ENCODE results near the gene RRN3. TPM values are rescaled to one million over a fixed set of nuclear protein-coding genes. Genes with fewer than 3 reads are reported as not detected.
"Not testable (repeated sequence)": the region's sequence is repeated elsewhere in the genome, so short reads cannot be mapped to it uniquely, and the experiment has no call there.

RRN3 gene, protein sequence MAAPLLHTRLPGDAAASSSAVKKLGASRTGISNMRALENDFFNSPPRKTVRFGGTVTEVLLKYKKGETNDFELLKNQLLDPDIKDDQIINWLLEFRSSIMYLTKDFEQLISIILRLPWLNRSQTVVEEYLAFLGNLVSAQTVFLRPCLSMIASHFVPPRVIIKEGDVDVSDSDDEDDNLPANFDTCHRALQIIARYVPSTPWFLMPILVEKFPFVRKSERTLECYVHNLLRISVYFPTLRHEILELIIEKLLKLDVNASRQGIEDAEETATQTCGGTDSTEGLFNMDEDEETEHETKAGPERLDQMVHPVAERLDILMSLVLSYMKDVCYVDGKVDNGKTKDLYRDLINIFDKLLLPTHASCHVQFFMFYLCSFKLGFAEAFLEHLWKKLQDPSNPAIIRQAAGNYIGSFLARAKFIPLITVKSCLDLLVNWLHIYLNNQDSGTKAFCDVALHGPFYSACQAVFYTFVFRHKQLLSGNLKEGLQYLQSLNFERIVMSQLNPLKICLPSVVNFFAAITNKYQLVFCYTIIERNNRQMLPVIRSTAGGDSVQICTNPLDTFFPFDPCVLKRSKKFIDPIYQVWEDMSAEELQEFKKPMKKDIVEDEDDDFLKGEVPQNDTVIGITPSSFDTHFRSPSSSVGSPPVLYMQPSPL
- 34.1 TPM in 2 replicates for total RNA-seq

DNA sequence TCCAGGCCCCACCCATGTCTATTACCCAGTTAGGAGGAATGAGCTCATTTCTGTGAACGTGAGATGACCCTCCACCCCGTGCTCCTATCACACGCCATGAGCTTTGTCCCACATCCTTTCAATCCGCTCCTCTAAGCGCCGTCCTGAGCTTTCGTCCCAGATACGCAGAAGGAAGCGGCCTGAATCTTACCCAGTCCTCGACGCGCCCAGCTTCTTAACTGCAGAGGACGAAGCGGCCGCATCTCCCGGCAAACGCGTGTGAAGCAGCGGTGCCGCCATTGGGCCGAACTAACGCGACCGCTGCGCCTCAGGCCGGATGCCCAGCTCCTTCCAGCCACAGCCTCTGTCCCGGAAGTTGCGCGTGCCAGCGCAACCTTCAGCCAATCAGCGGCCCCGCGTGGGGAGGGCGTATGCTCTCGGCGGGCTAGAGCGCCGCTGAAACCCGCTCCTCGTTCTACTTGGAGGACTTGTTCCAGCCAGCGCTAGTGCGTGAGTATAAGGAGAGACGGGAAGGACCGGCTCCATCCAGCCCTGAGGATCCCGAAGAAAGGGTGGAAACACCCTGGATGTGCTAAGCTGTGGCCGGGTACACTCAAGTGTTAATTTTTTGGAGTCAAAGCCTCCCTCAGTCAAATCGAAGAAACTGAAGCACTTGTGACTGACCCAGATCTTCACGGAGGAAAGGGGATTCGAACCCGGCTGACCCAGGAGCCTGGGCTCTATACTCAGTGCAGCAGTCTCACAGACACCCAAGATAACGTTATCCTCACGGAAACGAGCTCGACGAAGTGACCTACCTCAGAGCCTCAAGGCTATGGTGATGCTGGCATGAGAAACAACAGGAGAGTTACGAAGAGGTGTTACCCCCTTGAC lies at the start of gene RRN3:
TSS of gene RRN3 (minus strand) at position 318 of the 873 bp plus-strand sequence. CDS start at position 279, 39 bp downstream.
- intact Hi-C loops (cut with micrococcal nuclease): loop anchor here (1.0 to 10.0 kb wide), 3 partner anchors 38 to 551 kb away; partner anchors contain the start of genes BFAR, MARF1, NTAN1 and PARN

DNA sequence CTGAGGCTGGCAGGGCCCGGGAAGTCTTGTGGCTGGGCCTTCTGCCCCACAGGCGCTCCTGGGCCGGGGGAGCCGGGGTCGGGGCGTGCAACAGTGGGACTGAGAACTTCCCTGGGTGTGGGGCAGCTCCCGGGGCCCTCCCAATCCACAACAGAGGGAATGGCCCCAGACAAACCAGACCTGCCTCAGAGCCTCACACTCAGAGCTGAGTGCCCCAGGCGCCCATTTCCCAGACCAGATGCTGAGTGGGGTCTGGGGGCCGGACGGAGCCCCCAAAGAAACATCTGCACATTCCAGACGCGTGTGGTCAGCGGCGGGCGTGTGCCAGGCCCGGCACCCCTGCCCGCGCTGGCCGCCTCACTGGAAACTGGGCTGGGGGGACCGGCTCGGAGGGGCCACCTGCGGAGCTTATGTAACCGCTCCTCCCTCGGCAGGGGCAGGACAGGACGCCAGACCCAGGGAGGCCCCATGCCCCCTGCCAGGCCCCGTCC lies 49.6 kb upstream of the RRN3 start:
- intact Hi-C loops (cut with micrococcal nuclease): not testable (repeated sequence)

DNA sequence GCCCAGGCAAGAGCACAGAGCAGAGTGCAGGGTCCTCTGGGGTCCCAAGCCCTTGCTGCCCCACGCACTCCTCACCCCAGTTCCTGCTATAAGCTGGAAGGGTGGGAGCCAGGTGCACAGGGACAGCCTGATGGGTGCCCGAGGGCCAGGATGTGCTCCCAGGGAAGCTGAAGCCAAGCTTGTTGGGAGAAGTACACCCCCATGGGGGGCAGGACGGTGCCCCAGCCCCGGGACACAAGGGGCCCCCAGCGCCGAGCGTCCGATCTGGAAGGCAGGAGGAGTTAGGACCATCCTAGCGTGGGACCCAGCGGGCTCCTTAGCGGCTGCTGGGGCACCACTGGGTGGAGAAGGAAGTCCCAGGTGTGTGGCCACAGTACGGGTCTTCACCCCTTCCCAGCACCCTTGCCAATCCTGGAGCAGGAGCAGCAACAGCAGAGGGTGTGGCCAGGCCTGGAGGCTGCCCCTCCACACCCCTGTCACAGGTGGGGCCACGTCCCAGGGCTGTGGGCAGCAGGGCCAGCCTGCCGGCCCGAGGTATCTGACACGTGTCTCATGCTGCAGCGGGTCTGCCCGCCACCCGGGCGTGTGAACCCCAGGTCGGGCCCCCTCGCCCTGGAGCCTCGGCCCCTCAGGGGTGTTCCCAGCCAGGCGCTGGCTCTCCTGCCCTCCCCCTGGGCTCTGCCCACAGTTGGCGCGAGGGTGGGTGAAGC lies 49.0 kb upstream of the RRN3 start:
- intact Hi-C loops (cut with micrococcal nuclease): not testable (repeated sequence)

DNA sequence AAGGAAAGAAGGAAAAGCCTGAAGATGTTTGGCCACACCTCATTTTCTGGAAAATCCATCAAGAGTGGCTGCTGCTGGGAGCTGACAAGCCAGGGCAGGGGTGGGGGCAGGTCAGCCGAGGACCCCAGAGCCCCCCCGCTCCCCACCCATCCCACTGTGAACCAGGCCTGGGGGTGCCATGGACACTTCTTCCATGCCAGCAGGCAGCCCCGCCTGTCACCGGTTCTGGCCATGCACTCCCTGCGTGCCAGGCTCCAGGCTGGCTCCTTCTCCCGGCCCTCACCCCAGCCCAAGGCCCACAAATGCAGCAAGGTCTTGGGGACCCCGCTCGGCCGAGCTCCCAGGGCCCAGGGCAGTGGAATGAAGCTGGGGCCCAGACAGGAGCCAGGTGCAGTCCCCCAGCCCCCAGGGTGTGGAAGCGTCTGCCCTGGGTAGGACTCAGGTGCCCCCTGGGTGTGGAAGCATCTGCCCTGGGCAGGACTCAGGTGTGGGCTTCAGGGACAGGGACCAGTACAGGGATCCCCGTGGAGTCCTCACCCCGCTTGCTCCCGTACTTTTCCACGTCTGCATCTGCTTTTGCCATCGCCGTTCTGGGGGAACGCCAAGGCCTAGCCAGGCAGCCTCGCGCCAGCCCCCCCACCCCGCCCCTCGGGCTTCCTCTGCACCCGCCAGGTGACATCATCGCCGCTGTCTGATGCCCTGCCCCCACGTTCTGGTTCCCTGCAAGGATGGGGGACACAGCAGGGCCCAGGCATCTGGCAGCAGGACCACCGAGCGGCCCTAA lies 48.2 kb upstream of the RRN3 start:
- intact Hi-C loops (cut with micrococcal nuclease): not testable (repeated sequence)

DNA sequence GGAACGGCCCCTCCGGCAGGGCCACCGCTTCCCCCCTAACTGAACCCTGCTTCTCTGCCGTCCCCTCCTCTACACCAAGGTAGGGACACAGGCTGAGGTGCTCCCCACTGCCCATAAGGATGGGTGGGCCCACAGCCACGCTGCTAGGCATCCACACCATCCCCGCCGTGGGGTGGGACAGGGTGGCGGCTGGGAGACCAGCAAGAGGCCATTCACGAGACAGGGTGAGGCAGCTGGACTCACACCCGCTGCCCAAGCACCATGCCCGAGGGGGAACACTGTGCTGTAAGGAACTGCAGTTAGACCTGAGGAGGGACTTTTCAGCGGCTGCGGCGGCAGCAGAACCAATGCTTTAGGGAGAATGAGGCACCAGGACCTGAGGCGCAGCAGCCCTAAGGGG lies 47.5 kb upstream of the RRN3 start:
- intact Hi-C loops (cut with micrococcal nuclease): no loop called here

DNA sequence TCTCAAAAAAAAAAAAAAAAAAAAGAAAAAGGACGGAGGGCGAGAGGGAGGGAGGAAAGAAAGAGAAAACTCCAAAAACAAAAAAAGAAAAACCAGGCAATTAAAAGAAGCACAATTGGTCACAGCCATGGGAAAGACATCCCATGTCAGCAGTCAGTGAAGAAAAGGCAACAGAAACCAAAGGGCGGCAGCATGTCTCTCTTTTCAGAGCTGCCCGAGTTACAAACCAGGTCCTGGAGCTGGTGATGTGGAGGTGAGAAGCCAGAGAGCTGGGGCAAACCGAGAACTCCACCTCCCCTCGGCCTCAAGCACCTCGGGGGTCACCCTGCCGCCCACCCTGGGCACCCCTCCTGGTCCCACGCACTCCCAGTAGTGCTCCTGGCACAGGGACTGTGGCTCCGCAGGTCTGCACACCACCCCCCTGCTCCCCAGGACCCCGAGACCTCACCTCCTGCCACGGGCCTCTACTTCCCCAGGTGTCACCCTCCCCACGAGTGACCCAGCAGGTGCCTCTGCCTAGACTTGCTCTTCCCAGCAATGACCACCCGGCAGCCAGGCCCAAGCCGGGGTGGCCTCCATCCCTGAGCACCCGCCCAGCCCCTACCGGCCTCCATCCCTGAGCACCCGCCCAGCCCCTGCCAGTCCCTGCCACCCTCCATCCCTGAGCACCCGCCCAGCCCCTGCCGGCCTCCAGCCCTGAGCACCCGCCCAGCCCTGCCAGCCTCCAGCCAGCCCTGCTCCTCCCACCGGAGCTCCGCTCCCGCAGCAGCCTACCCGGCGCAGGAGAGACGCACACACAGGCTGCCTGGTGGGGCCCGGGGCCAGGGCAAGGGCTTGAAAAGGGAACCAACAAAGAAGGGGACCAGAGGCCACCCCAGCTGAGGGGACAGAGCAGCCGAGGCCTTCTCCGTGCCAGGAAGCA lies 46.6 kb upstream of the RRN3 start:
- intact Hi-C loops (cut with micrococcal nuclease): not testable (repeated sequence)

DNA sequence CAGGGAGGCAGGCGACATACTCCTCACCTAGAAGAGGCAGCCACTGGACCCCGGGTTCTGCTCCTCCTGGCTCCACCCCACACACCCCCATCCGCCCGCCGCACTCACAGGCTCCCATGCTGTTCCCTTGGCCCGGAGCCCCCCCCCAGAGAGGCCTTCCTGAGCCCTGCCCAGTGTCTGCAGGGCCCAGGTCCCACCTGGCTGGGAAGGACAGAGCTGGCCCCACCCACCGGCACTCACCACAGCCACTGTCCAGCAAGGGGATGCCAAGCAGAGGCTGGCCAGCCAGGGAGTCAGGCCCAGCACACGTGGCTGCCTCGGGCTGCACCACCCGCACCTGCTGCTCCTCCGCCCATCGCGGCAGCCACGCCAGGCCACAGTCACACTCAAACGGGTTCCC lies 43.4 kb upstream of the RRN3 start:
- intact Hi-C loops (cut with micrococcal nuclease): not testable (repeated sequence)

DNA sequence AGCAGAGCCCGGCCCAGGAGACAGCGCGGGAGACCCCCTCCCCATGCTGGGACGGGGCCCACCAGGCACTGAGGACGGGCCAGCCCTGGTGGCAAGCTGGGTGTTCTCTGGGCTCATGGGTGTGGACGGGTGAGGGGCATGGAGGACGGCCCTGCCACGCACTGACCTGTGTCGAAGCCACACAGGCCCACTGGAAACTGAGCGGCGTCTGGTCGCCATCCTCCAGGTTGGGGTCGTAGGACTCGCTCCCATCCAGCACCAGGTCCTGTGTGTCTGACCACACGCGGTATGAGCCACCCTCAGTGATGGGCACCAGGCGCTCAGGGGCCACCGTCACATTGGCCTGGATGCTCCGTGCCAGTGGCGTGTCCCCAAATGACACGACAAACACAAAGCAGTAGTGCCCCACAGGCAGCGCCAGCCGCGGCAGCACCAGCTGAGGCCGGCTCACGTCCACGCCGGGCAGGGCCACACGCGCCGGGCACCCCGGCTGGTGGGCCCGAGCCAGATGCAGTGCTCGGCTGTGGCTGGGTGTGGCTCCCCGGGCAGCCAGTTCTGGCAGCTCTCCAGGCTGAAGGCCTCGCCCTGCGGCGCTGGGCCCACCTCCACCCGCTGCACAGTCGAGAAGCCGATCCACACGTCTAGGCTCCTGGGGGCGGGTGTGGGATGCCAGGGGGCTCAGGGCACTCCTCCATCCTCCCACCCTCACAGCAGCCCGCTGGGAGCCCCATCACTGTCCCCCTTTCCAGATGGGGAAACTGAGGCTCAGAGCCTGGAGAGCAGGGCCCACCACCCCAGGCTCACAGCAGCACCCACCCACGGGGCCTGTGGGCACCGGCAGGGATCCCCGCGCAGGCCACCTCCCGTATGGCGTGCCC lies 41.6 kb upstream of the RRN3 start:
- intact Hi-C loops (cut with micrococcal nuclease): not testable (repeated sequence)

DNA sequence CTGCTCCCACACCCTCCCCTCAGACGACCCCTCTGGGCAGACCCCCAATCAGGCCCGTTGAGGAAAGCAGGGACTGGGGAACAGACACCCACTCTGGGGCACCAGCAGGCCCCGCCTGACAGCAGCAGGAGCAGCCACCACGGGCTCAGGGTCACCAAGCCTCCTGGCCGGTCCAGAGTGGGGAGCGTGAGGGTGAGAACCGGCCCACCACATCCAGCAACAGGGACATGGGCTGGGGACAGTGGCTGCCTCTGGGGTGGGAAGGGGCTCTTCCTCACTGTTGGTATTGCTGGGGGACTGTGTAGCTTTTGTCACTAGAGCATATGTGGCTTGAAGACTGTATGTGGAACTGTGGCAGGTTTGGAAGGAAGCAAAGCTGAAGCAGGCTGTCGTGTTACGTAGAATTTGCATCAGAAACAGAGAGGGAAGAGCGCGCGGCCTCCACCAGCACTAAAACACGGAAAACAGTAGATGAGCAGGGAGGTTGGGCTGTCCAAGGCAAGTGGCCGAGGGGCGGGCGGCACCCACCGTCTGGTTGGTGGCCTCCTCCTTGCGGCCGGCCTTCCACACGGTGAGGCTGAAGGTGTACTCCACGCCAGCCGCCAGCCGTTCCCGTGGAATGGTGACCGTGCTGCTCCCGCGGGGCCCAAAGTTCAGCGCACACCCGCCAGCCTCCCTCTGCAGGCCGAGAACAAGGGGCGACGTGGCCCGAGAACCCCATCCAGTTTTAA lies 40.8 kb upstream of the RRN3 start:
- intact Hi-C loops (cut with micrococcal nuclease): not testable (repeated sequence)

DNA sequence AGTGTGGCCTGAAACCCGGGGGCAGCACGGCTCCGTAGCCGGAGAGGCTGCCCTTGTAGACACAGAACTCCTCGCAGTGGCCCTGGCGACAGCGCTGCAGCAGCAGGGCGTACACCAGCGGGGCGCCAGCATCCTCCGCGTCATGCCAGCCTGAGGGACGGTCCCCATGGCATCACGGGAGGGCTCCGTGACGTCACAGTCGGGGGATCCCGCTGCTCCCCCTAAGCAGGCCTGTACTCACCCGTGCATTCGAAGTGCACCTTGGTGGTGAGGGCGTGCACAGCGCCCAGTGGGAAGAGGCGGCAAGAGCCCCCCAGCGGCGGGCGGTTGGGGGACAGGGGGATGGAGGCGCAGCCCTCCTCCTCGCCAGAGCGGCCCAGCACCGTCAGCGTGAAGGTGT lies 39.5 kb upstream of the RRN3 start:
- intact Hi-C loops (cut with micrococcal nuclease): not testable (repeated sequence)

DNA sequence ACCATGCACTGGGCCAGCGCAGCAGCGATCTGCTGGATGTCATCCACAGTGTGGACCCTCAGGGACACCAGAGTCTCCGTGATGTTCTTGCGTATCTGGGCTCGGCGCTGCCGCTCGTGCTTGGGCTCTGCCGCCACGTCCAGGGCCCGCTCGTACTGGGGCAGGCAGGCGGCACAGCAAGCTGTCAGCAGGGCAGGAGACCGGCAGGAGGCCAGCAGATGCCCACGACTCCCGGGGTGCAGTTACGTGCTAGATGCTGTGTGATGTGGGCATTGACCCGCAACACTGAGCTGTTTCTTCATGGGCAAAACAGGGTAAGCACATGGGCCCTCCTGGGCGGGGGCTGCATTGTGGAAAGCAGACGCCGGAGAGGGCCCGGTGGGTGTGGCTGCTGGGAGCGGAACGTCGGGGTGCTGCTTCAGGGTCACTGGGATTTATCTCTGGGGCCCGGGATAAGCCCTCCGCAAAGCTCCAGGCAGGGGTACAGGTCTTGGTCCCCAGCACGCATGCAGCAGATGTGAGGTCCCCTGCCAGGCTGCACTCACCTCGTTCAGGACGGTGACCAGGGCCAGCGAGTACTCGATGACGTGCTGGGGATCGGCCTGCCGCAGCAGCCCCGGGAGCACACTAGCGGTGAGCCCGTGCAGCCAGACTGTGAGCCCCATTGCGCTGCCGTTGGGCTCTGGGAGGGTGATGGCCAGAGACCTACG lies 38.8 kb upstream of the RRN3 start:
- intact Hi-C loops (cut with micrococcal nuclease): not testable (repeated sequence)

DNA sequence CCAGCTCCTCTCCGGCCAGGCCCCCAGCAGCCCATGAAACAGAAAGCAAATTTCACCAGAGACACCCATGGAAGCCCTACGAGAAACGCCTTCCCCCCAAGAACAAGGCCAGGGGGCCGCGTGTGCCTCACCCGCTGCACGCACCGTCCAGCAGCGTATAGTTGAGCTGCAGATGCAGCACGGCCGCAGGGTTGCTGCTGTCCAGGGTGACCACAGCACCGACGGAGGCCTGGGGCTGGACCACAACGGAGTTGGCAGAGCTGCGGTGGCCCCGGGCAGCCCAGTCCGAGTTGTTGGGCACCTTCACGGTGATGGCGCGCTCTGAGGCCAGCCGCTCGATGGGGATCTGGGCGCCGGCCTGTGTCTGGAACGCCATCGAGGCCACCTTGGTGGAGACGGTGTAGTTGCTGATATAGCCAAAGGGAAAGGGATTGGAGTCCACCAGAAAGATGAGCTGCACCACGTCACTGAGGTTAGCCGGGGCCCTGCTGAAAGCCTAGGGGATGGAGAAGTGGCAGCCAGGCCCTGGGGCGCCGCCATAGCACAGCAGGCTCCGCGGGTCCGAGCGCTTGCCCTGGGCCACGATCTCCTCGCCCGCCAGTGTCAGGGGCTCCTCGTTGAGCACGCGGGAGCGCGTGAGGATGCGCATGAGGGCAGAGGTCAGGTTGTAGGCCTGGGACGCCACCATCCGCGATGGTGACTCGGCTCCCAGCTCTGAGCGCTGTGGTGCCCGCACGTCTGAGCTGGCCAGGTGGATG lies 37.0 kb upstream of the RRN3 start:
- intact Hi-C loops (cut with micrococcal nuclease): not testable (repeated sequence)

DNA sequence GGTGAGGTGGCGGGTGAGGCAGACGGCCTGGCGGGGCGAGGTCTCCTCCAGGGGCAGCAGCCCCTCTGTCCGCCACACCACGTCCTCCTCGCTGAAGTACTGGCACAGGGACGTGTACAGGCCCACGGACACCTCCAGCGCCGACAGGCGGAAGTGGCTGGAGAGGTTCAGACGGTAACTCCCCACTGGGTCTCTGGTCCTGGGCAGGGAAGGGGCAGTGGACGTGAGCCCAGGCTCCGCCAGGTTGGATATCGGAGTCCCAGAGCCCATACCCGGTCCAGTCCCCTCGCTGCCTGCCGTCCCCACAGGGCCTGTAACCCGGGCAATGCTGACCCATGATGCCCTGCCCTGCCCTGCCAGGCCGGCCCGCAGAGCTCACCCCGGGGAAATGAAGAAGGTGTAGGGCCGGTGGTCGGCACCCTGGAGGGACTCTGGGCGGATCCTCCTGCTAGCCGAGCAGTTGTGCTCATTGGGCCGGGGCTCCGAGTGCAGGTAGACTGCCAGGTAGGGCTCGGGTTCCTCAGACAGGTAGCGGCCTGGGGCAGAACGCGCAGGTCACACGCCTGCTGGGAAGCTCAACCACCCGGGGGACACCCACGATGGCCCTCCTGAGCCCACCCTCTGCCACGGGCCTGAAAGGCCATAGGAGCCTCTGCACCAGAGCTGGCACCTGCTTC lies 36.3 kb upstream of the RRN3 start:
- intact Hi-C loops (cut with micrococcal nuclease): not testable (repeated sequence)

DNA sequence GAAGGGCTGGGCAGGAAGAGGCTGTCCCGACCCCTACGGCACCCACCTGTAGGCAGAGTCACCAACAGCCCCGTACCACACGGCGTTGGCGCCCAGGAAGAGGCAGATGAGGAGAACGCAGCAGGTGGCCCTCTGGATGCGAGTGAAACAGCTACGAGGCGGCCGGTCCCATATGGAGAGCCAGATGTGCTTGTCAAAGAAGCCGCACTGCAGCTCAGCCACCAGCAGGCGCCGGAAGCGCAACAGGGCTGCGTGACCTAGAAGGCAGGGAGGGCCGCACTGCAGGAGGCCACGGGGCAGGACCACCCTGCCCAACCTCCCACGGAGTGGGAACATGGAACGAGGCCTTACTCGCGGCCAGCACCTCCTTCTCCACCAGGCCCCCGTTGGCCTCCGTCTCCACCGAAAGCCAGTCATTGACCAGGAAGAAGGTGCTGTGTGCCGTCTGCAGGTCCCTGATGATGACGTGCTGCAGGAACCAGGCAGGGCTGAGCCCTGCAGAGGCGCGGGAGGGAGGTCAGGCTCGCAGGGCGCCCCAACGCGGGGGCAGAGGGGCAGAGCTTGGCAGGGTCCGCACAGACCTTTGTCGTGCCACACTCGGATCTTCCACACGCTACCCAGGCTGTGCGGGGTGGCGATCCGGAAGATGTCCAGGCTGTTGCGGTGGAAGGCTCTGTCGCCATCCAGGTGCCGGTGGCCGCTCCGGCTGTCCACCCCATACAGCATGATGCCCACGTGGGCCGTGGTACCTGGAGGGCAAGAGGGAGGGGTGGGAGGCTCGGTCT lies 33.8 kb upstream of the RRN3 start:
- intact Hi-C loops (cut with micrococcal nuclease): not testable (repeated sequence)

Measured in T-helper 1 cell treated with Interleukin-12 subunit alpha and Interleukin-12 subunit beta and Interleukin-4 antibody, amounts not matched to agents 30 ng/mL and 1 ng/mL, for 36 hours (primary cell).